ENCODE measurements around the gene POLR2B.

The POLR2B gene

DNA sequence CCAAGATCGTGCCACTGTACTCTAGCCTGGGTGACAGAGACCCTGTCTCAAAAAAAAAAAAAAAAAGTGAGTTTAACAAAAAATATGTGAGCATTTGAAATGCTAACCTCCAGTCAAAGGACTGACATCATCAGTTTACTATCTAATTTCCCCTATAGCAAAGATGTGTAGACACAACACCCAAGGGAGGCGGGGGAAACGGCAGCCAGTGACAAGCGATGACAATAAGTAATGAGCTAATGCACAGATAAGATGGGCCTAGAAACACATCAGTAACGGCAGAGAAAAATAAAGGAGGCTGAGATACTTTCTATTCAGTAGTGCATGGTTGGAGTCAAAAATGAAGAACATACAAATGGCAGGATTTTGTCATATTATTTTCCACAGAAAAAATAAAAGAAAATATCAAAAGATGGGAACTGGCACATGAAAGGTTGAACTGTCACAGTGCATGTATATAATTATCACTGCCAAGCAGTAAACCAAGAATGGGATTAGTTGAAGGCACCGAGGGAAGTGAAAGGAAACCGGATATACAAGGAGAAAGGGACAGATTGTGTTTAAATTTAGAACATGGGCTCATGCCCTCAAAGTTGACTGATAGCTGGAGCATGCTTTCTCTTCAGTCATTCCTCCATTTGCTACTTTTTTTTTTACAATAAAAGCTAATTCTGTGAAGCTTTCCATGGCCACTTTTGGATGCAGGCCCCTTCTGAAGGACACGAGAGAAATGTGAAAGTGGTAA is 89.7 kb downstream of the POLR2B start:
- Histone ChIP-seq H3K36me3 (ENCODE audit: low read length) (no peaks in the 10 kb centered on the region), H3K27ac (ENCODE audit: low read depth, low read length) (no peak overlapping the region)

GRCh38 chr4:57070461-57070860 is 91.8 kb downstream of the POLR2B start:
- no peak overlapping the region for H3K4me3 ChIP-seq (ENCODE audit: insufficient read depth, low read length, poor library complexity, severe bottlenecking)
- no peak overlapping the region for H2AFZ ChIP-seq (ENCODE audit: low read depth, low read length, severe bottlenecking)
- no peak overlapping the region for H3K4me2 ChIP-seq (ENCODE audit: low read depth, low read length, poor library complexity, severe bottlenecking)
- TF ChIP-seq CTCF (IDR thresholded peaks at IDR 0.05; ENCODE audit: insufficient read depth, low read length, poor library complexity, severe bottlenecking) = no peak
- no peak for TF ChIP-seq EZH2phosphoT487 (conservative IDR thresholded peaks at IDR 0.05; ENCODE audit: low read length)
- H3K9me2 ChIP-seq (replicated peaks; ENCODE audit: insufficient read depth, low read length) = no peaks in the 10 kb centered on the region
- no peaks in the 10 kb centered on the region for H3F3A ChIP-seq (ENCODE audit: insufficient read depth)
- H3K27me3 ChIP-seq (ENCODE audit: low read length) = no peaks in the 10 kb centered on the region
- H3K27ac ChIP-seq (ENCODE audit: low read depth, low read length) = no peak overlapping the region
- H4K20me1 ChIP-seq (ENCODE audit: low read depth, low read length) = no peaks in the 10 kb centered on the region
- no peaks in the 10 kb centered on the region for H3K36me3 ChIP-seq (ENCODE audit: low read length)
- H3K79me2 ChIP-seq (ENCODE audit: insufficient read depth, low read length) = no peaks in the 10 kb centered on the region
- no peaks in the 10 kb centered on the region for H3K9me3 ChIP-seq (ENCODE audit: insufficient read depth, low read length)
- H3K9ac ChIP-seq (ENCODE audit: low read length) = no peak overlapping the region

More for the DNA sequence above, 89.7 kb downstream of the POLR2B start:
- Histone ChIP-seq H2AFZ (ENCODE audit: low read depth, low read length, severe bottlenecking) (no peak overlapping the region), H3K4me2 (ENCODE audit: low read depth, low read length, poor library complexity, severe bottlenecking) (no peak overlapping the region), H3K9ac (ENCODE audit: low read length) (no peak overlapping the region), H3K9me3 (ENCODE audit: insufficient read depth, low read length) (no peaks in the 10 kb centered on the region), H3K9me2 (replicated peaks; ENCODE audit: insufficient read depth, low read length) (no peaks in the 10 kb centered on the region), H3K79me2 (ENCODE audit: insufficient read depth, low read length) (no peaks in the 10 kb centered on the region), H3F3A (ENCODE audit: insufficient read depth) (no peaks in the 10 kb centered on the region), H3K4me3 (ENCODE audit: insufficient read depth, low read length, poor library complexity, severe bottlenecking) (no peak overlapping the region), H4K20me1 (ENCODE audit: low read depth, low read length) (no peaks in the 10 kb centered on the region), H3K27me3 (ENCODE audit: low read length) (no peaks in the 10 kb centered on the region)
- TF ChIP-seq CTCF (IDR thresholded peaks at IDR 0.05; ENCODE audit: insufficient read depth, low read length, poor library complexity, severe bottlenecking) (no peak), EZH2phosphoT487 (conservative IDR thresholded peaks at IDR 0.05; ENCODE audit: low read length) (no peak)

- no peak overlapping the region for H3K4me2 ChIP-seq (ENCODE audit: low read depth, low read length, poor library complexity, severe bottlenecking)
- H3K9ac ChIP-seq (ENCODE audit: low read length) = no peak overlapping the region
- TF ChIP-seq EZH2phosphoT487 (conservative IDR thresholded peaks at IDR 0.05; ENCODE audit: low read length) (no peak), CTCF (IDR thresholded peaks at IDR 0.05; ENCODE audit: insufficient read depth, low read length, poor library complexity, severe bottlenecking) (no peak)
- no peaks in the 10 kb centered on the region for H3F3A ChIP-seq (ENCODE audit: insufficient read depth)
- no peaks in the 10 kb centered on the region for H3K27me3 ChIP-seq (ENCODE audit: low read length)
- H3K9me2 ChIP-seq (replicated peaks; ENCODE audit: insufficient read depth, low read length) = no peaks in the 10 kb centered on the region
- H3K9me3 ChIP-seq (ENCODE audit: insufficient read depth, low read length) = no peaks in the 10 kb centered on the region
- H3K36me3 ChIP-seq (ENCODE audit: low read length) = no peaks in the 10 kb centered on the region
- no peak overlapping the region for H3K27ac ChIP-seq (ENCODE audit: low read depth, low read length)
- no peaks in the 10 kb centered on the region for H3K79me2 ChIP-seq (ENCODE audit: insufficient read depth, low read length)
- H4K20me1 ChIP-seq (ENCODE audit: low read depth, low read length) = no peaks in the 10 kb centered on the region
- H2AFZ ChIP-seq (ENCODE audit: low read depth, low read length, severe bottlenecking) = no peak overlapping the region
- no peak overlapping the region for H3K4me3 ChIP-seq (ENCODE audit: insufficient read depth, low read length, poor library complexity, severe bottlenecking)
These were observed 92.6 kb downstream of the POLR2B start for GRCh38 chr4:57071326-57071725.
